Ishikawa (cell line): ENCODE data around the gene LPCAT1.

ENCODE experiments used
- CEBPB ChIP-seq: IDR thresholded peaks from 2 replicates; pipeline ENCODE4 v1.6.1; 2012
- CREB1 ChIP-seq: IDR thresholded peaks from 2 replicates; pipeline ENCODE4 v1.6.1; 2012; ENCODE audit warnings: low read depth
- EGR1 ChIP-seq: IDR thresholded peaks from 2 replicates; pipeline ENCODE4 v1.6.1; 2012
- EP300 ChIP-seq: IDR thresholded peaks from 2 replicates; pipeline ENCODE4 v1.6.1; 2012; ENCODE audit warnings: borderline replicate concordance
- FOXM1 ChIP-seq: IDR thresholded peaks from 2 replicates; pipeline ENCODE4 v1.6.1; 2012; ENCODE audit warnings: low read depth, borderline replicate concordance
- NFIC ChIP-seq: IDR thresholded peaks from 2 replicates; pipeline ENCODE4 v1.6.1; 2012
- RAD21 ChIP-seq: IDR thresholded peaks from 2 replicates; pipeline ENCODE4 v1.6.1; 2012; ENCODE audit warnings: low read depth
- REST ChIP-seq: IDR thresholded peaks from 2 replicates; pipeline ENCODE4 v1.6.1; 2012; ENCODE audit warnings: low read depth, mild to moderate bottlenecking
- TAF1 ChIP-seq: IDR thresholded peaks from 2 replicates; pipeline ENCODE4 v1.6.1; 2012; ENCODE audit warnings: low read depth, mild to moderate bottlenecking
- TCF12 ChIP-seq: IDR thresholded peaks from 2 replicates; pipeline ENCODE4 v1.6.1; 2012; ENCODE audit warnings: low read depth
- TEAD4 ChIP-seq: IDR thresholded peaks from 2 replicates; pipeline ENCODE4 v1.6.1; 2012
- USF1 ChIP-seq: IDR thresholded peaks from 2 replicates; pipeline ENCODE4 v1.6.1; 2012
- YY1 ChIP-seq: IDR thresholded peaks from 2 replicates; pipeline ENCODE4 v1.6.1; 2012; ENCODE audit warnings: low read depth
- ZBTB7A ChIP-seq: IDR thresholded peaks from 2 replicates; pipeline ENCODE4 v1.6.1; 2012; ENCODE audit warnings: low read depth
- TF ChIP-seq, protein P1 (sequence below): IDR thresholded peaks from 2 replicates; pipeline ENCODE4 v1.6.1; 2012

LPCAT1 gene

GRCh38 chr5:1557114-1557873, 33.5 kb upstream of the LPCAT1 start:
- no peak for TF ChIP-seq YY1
- no peak for TF ChIP-seq FOXM1
- TF ChIP-seq REST: no peak
- no peak for TF ChIP-seq RAD21
- TF ChIP-seq USF1: no peak
- no peak for TF ChIP-seq EP300
- TF ChIP-seq NFIC: no peak
- TF ChIP-seq TAF1: no peak
- no peak for TF ChIP-seq TCF12
- TF ChIP-seq EGR1: no peak

DNA sequence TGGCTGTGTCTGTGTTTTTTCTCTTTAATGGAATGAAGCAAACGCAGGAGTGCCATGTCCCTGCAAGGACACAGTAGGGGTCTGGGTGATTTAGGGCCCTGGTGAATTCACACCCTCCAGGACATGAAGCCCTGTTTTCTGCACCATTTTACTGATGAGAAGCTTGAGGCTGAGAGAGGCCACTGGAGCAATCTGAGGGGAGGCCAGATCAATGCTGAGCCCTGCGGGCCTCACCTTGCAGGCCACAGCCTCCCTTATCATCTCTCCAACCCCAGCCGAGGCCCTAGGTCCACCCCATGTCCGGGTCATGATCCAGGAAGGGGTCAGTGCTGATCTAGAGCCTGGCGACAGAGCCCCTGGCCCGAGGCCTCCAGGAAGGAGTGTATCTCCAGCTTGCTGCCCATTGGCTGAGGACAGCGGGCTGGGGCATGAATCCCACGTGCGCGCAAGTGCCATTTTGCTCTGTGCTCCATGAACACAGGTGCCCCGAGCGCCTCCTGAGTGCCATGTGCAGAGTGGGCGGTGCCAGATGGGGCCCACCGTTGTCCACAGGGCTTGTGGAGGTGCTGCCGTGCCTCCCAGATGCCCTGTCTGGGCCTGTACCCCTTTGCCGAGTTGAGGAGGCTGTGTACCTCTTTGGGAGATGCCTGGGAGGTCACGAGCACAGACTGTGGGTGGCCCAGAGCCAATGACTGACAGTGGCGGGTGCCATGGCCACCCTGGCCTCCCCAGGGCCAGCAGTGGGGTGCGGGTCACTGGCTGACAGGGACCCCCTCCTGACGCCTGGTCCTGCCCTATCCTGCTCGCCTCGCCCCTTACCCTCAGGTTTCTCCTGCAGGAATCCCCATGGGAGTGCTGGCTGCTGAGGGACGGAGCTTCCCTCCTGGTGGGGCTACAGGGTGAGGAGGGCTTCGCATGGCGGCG, 32.3 kb upstream of the LPCAT1 start:
- no peak for TF ChIP-seq ZBTB7A
- no peak for TF ChIP-seq YY1
- TF ChIP-seq USF1: no peak
- no peak for TF ChIP-seq TCF12
- no peak for TF ChIP-seq REST

DNA sequence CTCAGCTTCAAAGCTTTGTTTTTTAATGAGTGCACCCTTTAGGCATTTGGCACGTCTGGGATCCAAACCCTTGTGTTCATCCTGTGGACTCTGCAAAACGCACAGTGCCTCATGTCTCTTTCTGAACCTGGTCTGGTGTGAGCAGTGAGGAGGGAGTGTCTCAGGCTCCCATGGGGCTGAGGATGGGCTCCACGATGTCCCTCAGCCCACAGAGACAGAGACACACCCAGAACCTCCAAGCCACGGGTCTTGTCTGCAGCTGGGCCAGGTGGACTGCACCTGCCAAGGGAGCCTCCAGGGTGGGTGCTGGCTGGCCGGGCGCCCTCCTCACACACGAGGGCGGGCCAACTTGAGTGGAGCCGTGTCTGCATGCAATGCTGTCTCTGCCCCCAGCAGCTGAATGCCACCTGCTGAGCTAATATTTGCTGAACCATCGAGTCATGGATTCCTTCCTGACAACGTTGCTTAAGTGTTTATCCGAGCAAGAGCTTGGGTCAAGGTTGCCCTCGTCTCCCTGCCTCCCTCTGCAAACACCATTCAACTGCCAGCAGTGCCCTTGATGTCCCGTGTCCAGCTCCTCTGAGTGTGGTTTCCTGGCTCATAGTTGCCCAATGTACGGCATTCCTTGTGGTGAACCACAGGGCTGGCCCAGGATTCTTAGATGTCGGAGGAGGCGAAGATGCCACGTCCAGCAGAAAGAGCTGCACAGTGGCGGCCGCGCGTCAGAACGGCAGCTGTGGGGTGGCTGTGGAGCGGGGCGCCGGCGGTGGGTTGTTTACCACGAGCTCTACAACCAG, 31.4 kb upstream of the LPCAT1 start:
- TF ChIP-seq FOXM1 (no peak), EGR1 (no peak), YY1 (no peak)

DNA sequence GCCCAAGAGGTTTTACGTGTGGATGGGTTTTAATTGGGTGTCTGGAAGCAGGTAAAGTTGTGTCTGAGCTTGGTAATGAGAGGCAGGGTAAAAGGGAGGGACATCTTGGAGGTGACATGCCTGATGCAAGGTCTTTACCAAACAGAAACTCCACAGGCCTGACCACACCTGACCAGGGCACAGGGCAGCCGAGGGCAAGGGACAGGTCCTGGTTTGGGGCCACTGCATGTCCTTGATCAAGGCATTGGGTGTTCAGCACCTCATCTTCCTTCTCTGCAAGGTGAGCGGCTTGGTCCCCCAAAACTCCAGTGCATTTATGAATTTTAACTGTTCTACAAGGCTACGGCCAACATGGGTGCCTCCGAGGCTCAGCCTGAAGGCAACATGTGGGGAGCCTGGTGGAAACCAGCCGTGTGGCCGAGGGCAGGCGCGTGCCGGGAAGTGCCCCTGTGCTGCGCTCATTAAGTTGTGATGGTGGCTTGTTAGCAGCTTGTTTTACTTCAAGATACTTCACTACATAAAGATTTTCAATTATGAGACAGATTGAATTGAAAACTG, 30.7 kb upstream of the LPCAT1 start:
- TF ChIP-seq TCF12 (no peak), ZBTB7A (no peak), TEAD4 (no peak), USF1 (no peak), FOXM1 (no peak), REST (no peak), CEBPB (no peak), EGR1 (no peak), EP300 (no peak), RAD21 (no peak), CREB1 (no peak), TAF1 (no peak), YY1 (no peak)
- TF ChIP-seq, protein P1, sequence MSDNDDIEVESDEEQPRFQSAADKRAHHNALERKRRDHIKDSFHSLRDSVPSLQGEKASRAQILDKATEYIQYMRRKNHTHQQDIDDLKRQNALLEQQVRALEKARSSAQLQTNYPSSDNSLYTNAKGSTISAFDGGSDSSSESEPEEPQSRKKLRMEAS: no peak
